Activated T-cell treated with anti-CD3 and anti-CD28 coated beads, Interleukin-2, amount 50 U/mL, for 72 hours (primary cell): ENCODE results near the gene CFAP410. TPM values are rescaled to one million over a fixed set of nuclear protein-coding genes. Genes with fewer than 3 reads are reported as not detected.
"Not testable (repeated sequence)": the region's sequence is repeated elsewhere in the genome, so short reads cannot be mapped to it uniquely, and the experiment has no call there.

Experiments used
- ATAC-seq, 2 donors: fragments of 150-1000 bp; cut with Tn5 transposase; replicated peaks in 1 of 2; 2 replicates each; pipeline ENCODE4 v1.10.0; 2021; ENCODE audit warnings: moderate library complexity in 2 of 2, mild to moderate bottlenecking in 1 of 2
- DNase-seq, 2 donors: peaks; one replicate each; pipeline ENCODE4 v3.0.0; 2021 to 2022; ENCODE audit warnings: mixed read lengths in 1 of 2
- H3K27ac Mint-ChIP-seq: one replicate; pipeline ENCODE4 v1.8.0; 2022; ENCODE audit warnings: mild to moderate bottlenecking, moderate library complexity, mixed read lengths
- H3K27me3 Mint-ChIP-seq: one replicate; pipeline ENCODE4 v1.8.0; 2022; ENCODE audit warnings: low read depth, mixed read lengths
- H3K36me3 Mint-ChIP-seq, 2 donors: one replicate each; pipeline ENCODE4 v1.8.0; 2022; ENCODE audit warnings: mixed read lengths in 2 of 2, mild to moderate bottlenecking in 1 of 2; ENCODE audit not compliant: insufficient read depth in 2 of 2
- H3K4me1 Mint-ChIP-seq: one replicate; pipeline ENCODE4 v1.8.0; 2022; ENCODE audit warnings: low read depth, mixed read lengths
- H3K4me3 Mint-ChIP-seq, 2 donors: one replicate each; pipeline ENCODE4 v1.8.0; 2022; ENCODE audit warnings: mild to moderate bottlenecking in 2 of 2, mixed read lengths in 2 of 2, moderate library complexity in 2 of 2
- H3K9me3 Mint-ChIP-seq, 2 donors: one replicate each; pipeline ENCODE4 v1.8.0; 2022; ENCODE audit warnings: mixed read lengths in 2 of 2
- total RNA-seq, 2 donors: library from RNA; stranded (reverse); gene quantifications; one replicate each; pipeline ENCODE4 v1.2.3, GENCODE V29; 2022

Gene CFAP410
- total RNA-seq, 2 donors from 2014 or later: 14.5 to 17.2 TPM

DNA sequence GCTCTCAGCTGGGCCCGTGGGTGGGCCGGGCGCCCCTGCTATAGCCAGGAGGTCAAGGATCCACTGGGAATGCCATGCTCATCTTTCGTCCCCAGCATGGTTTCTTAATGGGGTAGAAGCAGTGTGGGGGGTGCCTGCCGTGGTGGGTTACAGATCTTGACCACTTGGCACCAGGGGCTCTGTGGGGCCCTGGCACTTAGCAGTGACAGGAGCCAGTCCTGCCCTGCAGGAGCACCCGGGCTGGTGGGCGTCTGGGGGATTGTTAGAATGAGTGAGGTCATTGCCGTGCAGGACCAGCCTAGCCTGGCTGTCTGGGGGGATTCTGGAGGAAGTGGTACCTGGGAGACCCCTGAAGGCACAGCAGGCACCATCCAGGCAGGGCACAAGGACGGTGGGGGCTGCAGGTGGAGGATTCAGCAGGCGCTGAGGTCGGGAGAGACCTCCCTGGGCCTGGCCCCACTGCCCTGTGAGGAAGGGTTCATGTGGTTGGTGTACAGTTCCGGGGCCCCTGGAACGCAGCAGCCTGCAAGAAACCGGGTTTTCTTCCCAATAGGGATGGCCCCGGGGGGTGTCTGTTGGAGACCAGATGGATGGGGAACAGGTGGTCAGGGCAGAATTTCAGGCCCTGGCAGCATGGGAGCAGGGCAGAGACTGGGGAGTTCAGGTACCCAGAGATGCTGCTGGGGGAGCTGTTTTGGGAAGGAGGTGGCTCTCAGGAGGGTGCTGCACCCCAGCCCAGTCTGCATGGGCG, 48.7 kb downstream of the CFAP410 start:
- H3K36me3 Mint-ChIP-seq: no peaks in the 10 kb centered on the region
- H3K4me1 Mint-ChIP-seq: peaks cover 4% of the 10 kb centered on the region
- no peaks in the 10 kb centered on the region for H3K9me3 Mint-ChIP-seq
- H3K27me3 Mint-ChIP-seq: no peaks in the 10 kb centered on the region
- no peak overlapping the region for H3K27ac Mint-ChIP-seq
- H3K4me3 Mint-ChIP-seq: no peak overlapping the region
- ATAC-seq (no peak), DNase-seq (no peak)

DNA sequence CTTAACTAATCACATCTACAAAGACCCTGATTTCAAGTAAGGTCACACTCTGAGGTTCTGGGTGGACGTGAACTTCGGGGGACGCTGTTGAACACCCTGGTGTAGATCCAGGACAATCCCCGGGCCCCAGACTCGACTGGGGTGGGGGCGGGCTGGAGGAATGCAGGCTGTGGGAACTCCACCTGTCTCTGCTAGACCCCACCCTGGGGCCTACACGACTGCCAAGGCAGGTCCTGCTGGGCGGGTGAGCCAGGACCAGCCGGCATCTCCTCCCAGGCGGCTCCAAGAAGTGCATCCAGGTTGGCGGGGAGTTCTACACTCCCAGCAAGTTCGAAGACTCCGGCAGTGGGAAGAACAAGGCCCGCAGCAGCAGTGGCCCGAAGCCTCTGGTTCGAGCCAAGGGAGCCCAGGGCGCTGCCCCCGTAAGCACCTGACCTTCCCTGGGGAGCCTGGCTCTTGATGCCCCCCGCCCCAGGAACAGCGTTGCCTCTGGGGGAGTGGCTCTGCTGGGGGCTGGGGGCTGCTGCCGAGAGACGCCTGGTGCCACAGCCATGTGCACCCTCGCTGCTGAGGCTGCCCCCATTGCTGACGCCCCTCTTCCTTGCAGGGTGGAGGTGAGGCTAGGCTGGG, 49.7 kb downstream of the CFAP410 start:
- Mint-ChIP-seq H3K27me3 (no peaks in the 10 kb centered on the region), H3K9me3 (no peaks in the 10 kb centered on the region), H3K36me3 (no peaks in the 10 kb centered on the region), H3K4me3 (no peak overlapping the region), H3K27ac (no peak overlapping the region), H3K4me1 (no peaks in the 10 kb centered on the region)
- ATAC-seq (no peak), DNase-seq (no peak)

DNA sequence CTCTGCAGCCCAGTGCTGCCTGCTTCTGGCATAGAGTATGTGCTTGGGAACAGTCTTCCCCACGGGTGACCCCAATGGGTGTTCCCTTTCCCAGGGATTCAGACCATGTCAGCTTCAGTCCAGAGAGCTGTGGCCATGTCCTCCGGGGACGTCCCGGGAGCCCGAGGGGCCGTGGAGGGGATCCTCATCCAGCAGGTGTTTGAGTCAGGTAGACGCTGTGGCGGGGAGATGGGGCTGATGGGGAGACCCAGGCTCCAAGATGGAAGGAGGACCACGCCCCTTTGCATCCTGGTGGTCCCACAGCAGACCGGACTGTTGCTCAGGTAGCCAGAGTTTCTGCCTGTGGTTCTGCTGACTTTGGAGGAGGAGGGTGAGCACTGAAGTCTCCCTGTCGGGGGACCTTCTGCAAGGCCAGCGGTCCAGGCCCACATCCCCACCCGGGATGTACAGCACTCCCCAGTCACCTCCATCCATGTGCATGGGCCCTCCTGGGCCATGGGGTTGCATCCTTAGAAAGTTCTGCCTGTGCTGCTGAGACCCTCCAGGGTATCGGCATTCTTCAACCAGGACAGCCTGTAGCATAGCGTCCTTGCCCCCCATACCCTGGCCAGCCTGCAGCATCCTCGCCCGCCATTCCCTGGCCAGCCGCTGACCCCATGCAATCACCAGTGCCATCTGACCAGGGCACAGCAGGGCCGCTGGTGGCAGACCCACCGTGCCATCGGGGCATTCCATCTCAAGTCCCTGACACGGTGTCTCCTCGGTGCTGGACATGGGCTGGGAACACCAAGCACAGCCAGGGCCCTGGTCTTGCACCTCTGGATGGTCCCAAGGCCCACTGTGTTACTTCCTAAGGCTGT, 50.7 kb downstream of the CFAP410 start:
- H3K27me3 Mint-ChIP-seq: no peaks in the 10 kb centered on the region
- H3K36me3 Mint-ChIP-seq: no peaks in the 10 kb centered on the region
- H3K27ac Mint-ChIP-seq: no peak overlapping the region
- H3K4me3 Mint-ChIP-seq: no peak overlapping the region
- ATAC-seq: no peak
- DNase-seq: no peak
- H3K4me1 Mint-ChIP-seq: no peaks in the 10 kb centered on the region
- H3K9me3 Mint-ChIP-seq: no peaks in the 10 kb centered on the region

DNA sequence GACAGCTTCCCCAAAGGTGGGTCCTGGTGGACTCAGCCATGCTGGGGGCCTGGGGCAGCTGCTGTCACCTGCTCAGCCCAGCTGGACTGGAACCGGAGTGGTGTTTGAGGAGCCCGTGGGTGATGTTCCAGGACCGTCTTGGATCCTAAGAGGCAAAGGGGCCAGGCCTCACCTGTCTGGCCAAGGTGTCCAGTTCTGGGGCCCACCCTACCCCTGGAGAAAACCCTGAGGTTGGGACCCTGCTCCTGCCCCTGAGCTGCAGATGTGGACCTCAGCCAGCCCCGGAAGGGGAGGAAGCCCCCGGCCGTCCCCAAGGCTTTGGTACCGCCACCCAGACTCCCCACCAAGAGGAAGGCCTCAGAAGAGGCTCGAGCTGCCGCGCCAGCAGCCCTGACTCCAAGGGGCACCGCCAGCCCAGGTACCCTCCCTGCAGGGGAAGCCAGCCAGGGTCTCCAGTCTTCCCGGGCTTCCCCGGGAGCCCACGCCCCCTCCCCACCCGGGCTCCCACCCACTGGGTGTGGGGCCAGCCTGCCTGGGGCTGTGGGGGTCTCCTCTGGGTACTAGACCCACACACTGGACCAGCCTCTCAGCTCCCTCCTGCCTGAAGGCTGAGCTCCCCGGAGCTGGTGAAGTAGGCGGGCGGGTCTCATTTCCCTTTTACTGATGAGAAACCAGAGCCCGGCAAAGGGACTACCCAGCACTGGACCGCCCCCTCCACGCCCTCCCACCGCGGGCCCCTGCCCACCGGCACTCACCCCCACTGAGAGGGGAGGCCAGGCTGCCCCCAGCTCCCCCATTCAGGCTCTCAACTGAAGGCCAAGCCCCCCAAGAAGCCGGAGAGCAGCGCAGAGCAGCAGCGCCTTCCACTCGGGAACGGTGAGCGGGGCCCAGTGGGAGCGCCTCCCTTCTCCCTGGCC, 52.2 kb downstream of the CFAP410 start:
- Mint-ChIP-seq H3K4me1 (no peaks in the 10 kb centered on the region), H3K27ac (no peak overlapping the region), H3K4me3 (no peak overlapping the region), H3K27me3 (no peaks in the 10 kb centered on the region), H3K9me3 (no peaks in the 10 kb centered on the region), H3K36me3 (no peaks in the 10 kb centered on the region)
- ATAC-seq (no peak), DNase-seq (no peak)

DNA sequence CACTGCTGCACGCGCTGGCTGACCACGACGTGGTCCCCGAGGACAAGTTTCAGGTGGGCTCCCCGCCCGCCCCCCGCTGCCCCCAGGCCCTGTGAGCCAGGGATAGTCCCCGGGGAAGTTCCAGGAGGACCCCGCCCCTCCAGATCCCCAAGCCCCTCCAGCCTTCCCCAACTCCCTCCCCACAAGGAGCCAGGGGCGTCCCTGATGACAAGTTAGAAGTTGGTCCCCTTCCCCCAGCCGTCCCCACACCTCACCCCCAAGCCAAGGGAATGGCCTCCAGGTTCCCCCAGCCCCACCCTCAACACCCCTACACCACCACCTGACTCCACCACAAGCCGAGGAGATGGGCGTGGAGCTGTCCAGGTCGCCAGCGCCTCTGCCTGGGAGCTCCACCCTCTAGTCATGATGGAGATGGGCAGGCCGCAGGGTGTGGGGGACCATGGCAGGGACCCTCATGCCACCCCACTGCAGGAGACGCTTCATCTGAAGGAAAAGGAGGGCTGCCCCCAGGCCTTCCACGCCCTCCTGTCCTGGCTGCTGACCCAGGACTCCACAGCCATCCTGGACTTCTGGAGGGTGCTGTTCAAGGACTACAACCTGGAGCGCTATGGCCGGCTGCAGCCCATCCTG, 53.0 kb downstream of the CFAP410 start:
- ATAC-seq: no peak
- no peaks in the 10 kb centered on the region for H3K9me3 Mint-ChIP-seq
- no peaks in the 10 kb centered on the region for H3K4me1 Mint-ChIP-seq
- no peak overlapping the region for H3K4me3 Mint-ChIP-seq
- no peak for DNase-seq
- H3K27me3 Mint-ChIP-seq: no peaks in the 10 kb centered on the region
- H3K36me3 Mint-ChIP-seq: no peaks in the 10 kb centered on the region
- H3K27ac Mint-ChIP-seq: no peak overlapping the region

DNA sequence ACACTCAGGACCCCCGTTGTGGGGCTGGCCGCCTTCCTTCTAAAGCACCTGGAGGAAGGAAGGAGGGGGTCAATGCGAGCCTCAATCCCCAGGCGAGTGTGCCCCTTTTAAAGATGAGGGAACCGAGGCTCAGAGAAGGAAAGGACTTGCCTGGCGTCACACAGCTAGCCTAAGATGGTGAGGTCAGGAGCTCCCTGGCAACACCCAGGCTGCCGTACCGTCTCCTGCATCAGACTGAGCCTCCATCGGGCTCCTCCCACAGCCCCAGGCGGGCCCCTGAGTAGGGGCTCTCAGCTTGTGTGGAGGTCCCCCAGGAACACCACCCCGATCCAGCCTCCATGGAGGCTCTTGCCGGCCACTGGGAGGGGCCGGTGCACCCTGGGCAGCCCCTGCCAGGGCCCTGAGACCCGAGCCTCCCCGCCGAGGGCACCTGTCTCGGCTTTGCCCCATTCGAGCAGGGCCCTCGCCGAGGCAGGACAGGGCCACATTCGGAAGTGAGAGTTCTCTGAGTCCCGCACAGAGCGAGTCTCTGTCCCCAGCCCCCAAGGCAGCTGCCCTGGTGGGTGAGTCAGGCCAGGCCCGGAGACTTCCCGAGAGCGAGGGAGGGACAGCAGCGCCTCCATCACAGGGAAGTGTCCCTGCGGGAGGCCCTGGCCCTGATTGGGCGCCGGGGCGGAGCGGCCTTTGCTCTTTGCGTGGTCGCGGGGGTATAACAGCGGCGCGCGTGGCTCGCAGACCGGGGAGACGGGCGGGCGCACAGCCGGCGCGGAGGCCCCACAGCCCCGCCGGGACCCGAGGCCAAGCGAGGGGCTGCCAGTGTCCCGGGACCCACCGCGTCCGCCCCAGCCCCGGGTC, 53.8 kb downstream of the CFAP410 start, which contains the start of gene AIRE:
TSS of gene AIRE (plus strand) at position 739 of the 855 bp plus-strand sequence. CDS start 131 bp downstream, outside the sequence.
- H3K36me3 Mint-ChIP-seq: no peaks in the 10 kb centered on the region
- DNase-seq (no peak), ATAC-seq (no peak)
- no peaks in the 10 kb centered on the region for H3K9me3 Mint-ChIP-seq
- no peak within 1 kb of the TSS for H3K27ac Mint-ChIP-seq
- no peaks in the 10 kb centered on the region for H3K27me3 Mint-ChIP-seq
- H3K4me3 Mint-ChIP-seq: no peak within 1 kb of the TSS
- no peaks in the 10 kb centered on the region for H3K4me1 Mint-ChIP-seq

DNA sequence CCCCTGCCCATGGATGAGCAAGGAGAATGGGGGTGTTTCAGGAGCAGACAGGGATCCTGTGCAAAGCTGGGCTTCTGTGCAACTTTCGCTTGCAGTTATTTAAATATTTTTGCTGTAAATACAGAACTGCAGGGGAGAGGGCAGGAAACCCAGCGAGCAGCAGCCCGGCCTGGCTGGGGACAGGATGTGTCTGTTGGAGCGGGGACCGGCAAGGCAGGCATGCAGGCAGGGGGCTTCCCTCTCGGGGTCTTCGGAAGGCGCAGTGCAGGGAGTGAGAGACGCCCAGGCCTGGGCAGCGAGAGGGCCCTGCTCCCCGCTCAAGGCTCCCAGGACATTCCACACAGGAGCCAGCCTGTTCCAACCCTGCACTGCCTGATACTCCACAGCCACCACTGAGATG, 55.2 kb downstream of the CFAP410 start:
- no peaks in the 10 kb centered on the region for H3K36me3 Mint-ChIP-seq
- DNase-seq (no peak), ATAC-seq (no peak)
- H3K9me3 Mint-ChIP-seq: no peaks in the 10 kb centered on the region
- no peak overlapping the region for H3K27ac Mint-ChIP-seq
- no peak overlapping the region for H3K4me3 Mint-ChIP-seq
- H3K4me1 Mint-ChIP-seq: no peaks in the 10 kb centered on the region
- H3K27me3 Mint-ChIP-seq: no peaks in the 10 kb centered on the region

DNA sequence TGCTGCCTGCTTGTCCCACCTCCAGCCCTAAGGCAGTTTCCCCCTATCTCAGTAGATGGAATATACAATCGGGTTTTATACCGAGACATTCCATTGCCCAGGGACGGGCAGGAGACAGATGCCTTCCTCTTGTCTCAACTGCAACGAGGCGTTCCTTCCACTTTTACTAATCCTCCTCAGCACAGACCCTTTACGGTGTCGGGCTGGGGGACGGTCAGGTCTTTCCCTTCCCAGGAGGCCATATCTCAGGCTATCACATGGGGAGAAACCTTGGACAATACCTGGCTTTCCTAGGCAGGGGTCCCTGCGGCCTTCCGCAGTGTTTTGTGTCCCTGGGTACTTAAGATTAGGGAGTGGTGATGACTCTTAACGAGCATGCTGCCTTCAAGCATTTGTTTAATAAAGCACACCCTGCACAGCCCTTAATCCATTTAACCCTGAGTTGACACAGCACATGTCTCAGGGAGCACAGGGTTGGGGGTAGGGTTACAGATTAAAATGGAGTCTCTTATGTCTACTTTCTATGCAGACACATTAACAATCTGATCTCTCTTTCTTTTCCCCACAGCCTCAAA, 55.9 kb downstream of the CFAP410 start:
- DNase-seq, H3K9me3 Mint-ChIP-seq, H3K4me1 Mint-ChIP-seq, H3K36me3 Mint-ChIP-seq, H3K27me3 Mint-ChIP-seq, H3K27ac Mint-ChIP-seq, ATAC-seq, H3K4me3 Mint-ChIP-seq: not testable (repeated sequence)

DNA sequence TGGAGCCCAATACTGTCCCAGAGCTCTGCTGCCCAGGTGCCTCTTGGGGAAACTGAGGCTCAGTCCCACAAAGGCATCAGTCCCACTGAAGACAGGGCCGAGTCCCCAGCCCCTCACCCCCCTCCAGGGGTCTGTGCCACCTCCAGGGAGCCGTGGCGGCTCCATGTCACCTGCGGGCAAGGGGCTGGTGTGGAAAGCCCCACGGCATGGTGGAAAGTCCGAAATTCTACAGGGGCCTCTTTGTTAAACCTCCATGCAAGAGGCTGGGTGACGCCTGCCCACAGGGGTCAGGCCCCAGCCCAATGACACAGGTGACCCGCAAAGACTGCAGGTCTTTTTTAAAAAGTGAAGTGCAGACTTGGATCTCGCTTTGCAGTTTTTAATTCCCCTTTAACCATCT, 56.8 kb downstream of the CFAP410 start:
- no peaks in the 10 kb centered on the region for H3K4me1 Mint-ChIP-seq
- no peaks in the 10 kb centered on the region for H3K27me3 Mint-ChIP-seq
- H3K36me3 Mint-ChIP-seq: no peaks in the 10 kb centered on the region
- no peak for DNase-seq
- no peak overlapping the region for H3K27ac Mint-ChIP-seq
- H3K4me3 Mint-ChIP-seq: no peak overlapping the region
- H3K9me3 Mint-ChIP-seq: no peaks in the 10 kb centered on the region
- ATAC-seq: no peak

DNA sequence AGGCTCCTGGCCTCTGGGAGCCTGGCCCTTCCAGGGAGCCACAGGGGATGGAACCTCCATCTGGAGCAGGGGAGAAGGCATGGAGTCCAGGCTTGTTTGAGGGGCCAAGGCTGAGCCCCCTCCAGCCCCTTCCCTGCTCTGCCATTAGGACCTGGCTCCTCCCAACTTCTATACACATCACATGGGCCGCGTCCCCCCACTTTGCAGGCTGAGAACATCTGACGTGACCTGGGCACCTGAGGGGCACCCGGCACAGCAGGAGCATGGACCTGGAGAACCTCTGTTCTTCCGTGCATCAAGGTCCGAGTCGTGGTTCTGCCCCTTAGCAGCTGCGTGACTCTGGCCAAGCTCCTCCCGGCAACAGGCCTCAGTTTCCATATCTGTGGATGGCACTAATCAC, 57.4 kb downstream of the CFAP410 start:
- no peaks in the 10 kb centered on the region for H3K4me1 Mint-ChIP-seq
- H3K9me3 Mint-ChIP-seq: no peaks in the 10 kb centered on the region

More for the DNA sequence above, 57.4 kb downstream of the CFAP410 start:
- DNase-seq (no peak), ATAC-seq (no peak)
- H3K4me3 Mint-ChIP-seq: no peak overlapping the region
- no peaks in the 10 kb centered on the region for H3K36me3 Mint-ChIP-seq
- H3K27ac Mint-ChIP-seq: no peak overlapping the region
- no peaks in the 10 kb centered on the region for H3K27me3 Mint-ChIP-seq
